ENCODE measurements around the gene CYP46A1. TPM values are rescaled to one million over a fixed set of nuclear protein-coding genes. Genes with fewer than 3 reads are reported as not detected.

Gene CYP46A1
- total RNA-seq, 1 donor from 2014 or later, result 4.5 TPM

DNA sequence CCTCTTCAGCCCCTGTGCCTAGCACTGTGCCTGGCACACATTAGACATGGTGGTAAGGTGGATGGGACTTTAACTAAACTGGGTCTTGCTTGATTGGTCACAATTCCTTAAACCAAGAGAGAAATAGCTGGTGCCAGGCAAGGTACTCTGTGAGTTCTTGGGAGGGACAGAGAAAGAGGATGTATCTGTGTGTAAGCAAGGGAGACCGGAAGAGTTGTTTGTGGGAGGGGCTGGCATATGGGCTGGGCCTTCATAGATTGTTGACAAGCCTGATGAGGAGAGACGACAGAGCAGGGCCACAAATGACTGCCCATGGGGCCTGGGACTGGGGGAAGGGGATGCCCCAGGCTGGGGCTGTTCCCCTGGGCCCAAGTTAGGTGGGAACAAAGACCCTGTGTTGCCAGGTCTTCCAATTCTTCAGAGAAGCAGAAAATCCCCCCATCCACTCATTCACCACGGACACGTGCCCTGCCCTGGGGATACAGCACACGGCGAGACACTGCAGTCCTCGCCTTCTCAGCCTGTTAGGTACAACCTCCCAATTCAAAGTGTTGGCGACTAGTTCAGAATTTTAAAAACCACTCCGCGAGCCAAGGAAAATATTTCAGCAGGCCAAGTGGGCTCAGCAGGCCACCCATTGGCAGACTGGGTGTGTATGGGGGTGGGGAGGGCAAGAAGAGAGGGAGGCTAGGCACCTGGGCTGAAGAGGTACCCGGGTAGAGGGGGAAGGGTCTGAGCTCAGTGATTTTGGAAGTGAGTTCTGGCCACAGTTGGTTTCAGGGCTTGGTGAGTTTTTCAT, 11.4 kb upstream of the CYP46A1 start:
- FAIRE-seq (no peak), DNase-seq (ENCODE audit: low spot score in 2 of 2) (no peak)

DNA sequence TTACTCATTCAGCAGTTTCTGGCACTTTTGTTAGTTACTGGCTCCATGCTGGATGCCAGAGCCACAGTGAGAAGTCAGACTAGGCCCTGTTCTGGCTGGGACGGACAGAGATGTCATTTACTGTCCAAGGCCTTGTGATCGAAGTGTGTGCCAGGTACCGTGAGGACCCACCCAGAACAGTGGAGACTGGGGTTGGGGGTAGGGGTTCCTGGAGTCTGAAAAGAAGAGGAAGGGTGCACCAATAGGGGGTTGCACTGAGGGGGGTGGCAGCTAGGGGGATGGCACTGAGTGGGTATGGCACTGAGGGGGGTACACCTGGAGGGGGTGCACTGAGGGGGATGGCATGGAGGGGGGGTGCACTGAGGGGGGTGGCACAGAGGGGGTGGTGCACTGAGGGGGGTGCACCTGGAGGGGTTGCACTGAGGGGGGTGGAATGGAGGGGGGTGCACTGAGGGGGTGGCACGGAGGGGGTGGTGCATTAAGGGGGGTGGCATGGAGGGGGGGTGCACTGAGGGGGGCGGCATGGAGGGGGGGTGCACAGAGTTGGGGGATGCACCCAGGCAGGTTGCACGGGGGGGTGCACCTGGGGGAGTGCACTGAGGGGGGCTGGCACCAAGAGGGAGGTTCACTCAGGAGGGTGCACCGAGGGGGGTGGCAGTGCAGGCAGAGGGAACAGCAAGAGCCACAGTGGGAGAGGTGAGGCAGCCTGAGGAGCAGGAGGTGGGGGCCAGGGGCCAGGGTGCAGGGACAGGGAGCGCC, 10.6 kb upstream of the CYP46A1 start:
- DNase-seq (ENCODE audit: low spot score in 2 of 2) (no peak), FAIRE-seq (no peak)

DNA sequence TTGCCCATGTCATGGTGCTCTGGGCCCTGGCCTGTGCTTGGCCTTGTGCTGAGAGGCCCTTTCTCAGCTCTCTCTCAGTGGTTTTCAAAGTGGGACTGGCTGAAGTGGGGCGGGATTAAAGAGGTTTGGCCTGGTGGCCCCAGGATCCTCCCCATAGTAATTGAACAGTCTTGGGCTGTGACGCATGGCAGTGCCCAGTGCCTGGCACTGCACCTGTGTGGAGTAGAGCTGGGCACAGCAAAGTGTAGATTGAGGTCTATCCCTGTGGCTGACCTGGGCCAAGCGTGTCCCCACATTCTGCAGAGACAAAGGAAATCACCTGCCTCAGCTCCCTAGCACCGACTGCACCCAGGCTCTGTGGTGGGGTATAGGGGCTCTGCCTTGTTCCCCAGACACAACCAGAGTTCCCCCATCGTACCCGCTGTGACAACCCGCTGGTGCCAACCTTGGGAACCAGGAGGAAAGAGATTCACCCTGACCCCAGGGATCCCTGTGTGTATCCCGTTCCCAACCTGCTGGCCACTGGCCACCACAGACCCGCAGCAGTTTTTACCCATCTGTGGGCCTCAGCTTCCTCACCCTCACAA, 9.9 kb upstream of the CYP46A1 start:
- FAIRE-seq (no peak), DNase-seq (ENCODE audit: low spot score in 2 of 2) (no peak)

GRCh38 chr14:99674776-99675381, 9.2 kb upstream of the CYP46A1 start:
- DNase-seq (ENCODE audit: low spot score in 2 of 2) (no peak), FAIRE-seq (no peak)

DNA sequence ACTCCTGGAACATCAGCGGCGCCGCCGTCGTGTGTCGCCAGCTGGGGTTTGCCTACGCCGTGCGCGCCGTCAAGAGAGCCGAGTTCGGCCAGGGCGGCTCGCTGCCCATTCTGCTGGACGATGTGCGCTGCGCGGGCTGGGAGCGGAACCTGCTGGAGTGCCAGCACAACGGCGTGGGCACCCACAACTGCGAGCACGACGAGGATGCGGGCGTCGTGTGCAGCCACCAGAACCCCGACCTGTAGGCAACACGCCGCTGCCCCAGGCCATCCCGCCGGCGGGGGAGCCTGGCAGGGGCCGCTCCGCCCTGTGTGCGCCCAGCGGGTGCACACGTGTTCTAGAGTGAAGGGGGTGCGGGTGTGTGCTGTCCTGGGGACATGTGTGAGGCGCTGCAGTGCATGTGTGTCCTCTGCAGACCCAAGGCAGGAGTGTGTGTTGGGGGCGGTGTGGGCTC, 8.7 kb upstream of the CYP46A1 start:
- no peak for DNase-seq (ENCODE audit: low spot score in 2 of 2)
- FAIRE-seq, result no peak

GRCh38 chr14:99675951-99676350, 8.1 kb upstream of the CYP46A1 start:
- FAIRE-seq (no peak), DNase-seq (ENCODE audit: low spot score in 2 of 2) (no peak)

- DNase-seq (ENCODE audit: low spot score in 2 of 2) (no peak), FAIRE-seq (no peak)
Measured at GRCh38 chr14:99676657-99677056, 7.4 kb upstream of the CYP46A1 start.

GRCh38 chr14:99677231-99678140, 6.6 kb upstream of the CYP46A1 start:
- no peak for FAIRE-seq
- DNase-seq (ENCODE audit: low spot score in 2 of 2), result no peak

DNA sequence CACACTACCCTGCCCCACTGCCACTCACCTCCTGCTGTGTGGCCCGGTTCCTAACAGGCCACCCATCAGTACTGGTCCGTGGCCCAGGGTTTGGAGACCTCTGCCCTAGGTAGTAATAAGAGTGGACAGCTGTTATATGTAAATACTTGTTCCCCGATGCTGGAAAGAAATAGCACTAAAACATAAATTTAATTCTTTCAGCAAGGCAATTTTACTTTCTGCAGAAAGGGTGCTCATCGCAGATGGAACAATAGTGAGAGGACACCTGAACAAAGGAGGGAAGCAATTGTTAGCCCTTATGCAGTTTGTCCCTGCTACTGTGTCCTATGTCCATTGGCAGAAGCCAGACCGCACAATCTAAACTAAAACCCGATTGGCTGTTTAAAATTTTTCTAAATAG, 5.9 kb upstream of the CYP46A1 start:
- FAIRE-seq (no peak), DNase-seq (ENCODE audit: low spot score in 2 of 2) (no peak)

DNA sequence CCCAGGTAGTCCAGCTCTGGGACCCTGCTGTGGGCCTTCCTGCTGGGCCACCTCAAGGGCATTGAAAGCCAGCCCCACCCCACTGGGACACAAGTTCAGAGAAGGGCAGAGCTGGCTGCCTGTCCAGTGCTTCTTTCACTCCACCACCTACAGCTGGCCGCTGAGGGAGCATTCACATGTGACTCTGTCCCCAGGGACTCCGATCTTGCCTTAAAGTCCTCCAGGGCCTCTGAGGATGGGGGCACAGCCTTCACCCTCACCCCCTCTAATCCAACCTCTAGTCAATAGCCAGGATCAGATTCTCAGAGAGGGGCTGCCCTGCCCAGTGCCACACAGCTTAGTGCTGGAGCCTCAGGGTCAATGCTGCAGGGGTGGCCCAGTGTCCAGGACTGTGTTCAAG, 5.0 kb upstream of the CYP46A1 start:
- FAIRE-seq (no peak), DNase-seq (ENCODE audit: low spot score in 2 of 2) (no peak)

GRCh38 chr14:99679543-99679942, 4.6 kb upstream of the CYP46A1 start:
- DNase-seq (ENCODE audit: low spot score in 2 of 2) (no peak), FAIRE-seq (no peak)

DNA sequence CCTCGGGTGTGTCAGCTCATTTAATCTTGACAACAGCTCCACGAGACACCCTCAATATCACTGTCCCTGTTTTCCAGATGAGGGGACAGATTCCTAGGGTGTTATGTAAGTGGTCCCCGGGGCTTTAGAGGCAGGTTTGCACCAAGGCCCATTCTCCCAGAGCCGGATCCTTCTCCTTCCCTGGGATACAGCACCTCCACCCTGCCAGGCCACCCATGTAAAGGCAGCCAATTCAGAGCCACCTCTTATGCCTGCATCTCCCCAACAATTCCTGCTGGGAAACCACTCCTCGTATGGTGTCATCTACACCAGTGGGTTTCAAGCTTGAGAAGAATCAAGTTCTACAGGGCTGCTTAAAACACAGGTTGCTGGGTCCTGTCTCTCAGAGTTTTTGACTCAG, 4.1 kb upstream of the CYP46A1 start:
- no peak for DNase-seq (ENCODE audit: low spot score in 2 of 2)
- no peak for FAIRE-seq

DNA sequence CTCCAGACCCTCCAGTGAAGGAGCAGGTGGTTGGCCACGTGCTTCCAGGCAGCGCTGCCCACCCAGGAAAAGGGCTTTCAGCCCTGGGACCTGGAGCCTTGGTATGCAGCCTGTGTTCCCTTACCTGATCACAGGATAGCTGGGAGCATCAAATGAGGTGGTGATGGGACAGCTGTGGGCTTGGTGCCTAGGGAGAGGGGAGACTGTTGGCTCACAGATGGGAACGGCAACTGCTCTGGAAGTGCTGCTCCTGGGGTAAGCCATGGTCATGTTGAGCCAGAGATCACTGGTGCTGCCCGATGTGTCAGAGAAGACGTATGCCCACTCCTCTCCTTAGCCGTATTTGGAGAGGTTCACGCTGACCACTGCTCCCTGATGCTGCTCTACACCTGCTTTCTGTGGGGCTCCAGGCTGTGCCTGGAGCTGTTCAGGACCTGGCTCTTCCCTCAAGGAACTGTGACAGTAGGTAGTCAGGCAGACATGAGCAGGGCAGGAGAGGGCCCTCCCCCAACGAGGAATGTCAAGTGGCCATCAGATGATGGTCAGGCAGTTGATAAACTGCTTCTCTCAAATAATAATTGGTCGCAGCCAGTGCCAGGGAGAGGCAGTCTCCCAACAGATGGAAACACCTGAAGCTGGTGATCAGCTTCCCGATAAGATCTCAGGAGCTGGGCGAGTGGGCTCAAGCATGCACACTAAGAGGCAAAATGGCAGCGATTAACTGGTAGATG, 2.8 kb upstream of the CYP46A1 start:
- FAIRE-seq (no peak), DNase-seq (ENCODE audit: low spot score in 2 of 2) (no peak)

DNA sequence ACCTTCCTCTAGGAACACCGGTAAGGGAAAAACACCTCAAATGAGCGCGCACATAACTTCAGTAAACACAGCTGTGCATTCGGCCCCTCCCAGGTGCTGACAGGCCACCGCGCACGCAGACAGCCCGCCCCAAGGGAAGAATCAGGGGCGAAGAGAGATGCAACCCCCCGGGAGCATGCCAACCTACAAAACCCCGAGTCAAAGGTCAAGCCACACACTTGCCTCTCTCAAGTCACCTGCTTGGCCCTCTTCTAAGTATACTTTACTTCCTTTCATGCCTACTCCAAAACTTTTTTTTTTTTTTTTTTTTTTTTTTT, 2.3 kb upstream of the CYP46A1 start:
- FAIRE-seq (no peak), DNase-seq (ENCODE audit: low spot score in 2 of 2) (no peak)

GRCh38 chr14:99682809-99683618, 1.1 kb upstream of the CYP46A1 start:
- FAIRE-seq (no peak), DNase-seq (ENCODE audit: low spot score in 2 of 2) (peak; percentile 73 to 77)

DNA sequence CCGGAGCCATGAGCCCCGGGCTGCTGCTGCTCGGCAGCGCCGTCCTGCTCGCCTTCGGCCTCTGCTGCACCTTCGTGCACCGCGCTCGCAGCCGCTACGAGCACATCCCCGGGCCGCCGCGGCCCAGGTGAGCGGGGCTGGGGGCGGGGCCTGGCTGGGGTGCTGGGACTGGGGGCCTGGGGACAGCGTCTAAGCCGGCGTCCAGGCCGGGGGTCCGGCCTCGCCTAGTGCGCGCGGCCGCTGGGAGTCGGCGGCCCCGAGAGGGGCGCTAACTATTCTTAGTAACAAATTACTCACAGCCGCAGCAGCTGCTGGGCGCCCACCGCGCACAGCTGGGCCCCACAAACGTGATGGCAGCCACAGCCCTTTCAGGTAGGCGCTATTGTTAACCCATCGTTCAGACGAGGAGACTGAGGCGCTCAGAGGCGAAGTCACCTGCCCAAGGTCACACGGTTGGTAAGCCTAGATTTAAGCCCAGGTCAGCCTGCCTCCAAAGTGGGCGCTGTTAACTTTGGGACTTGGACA, 374 bp downstream of the CYP46A1 start:
- no peak for FAIRE-seq

GRCh38 chr14:99685151-99685591, 1.1 kb downstream of the CYP46A1 start:
- no peak for DNase-seq (ENCODE audit: low spot score in 2 of 2)
- FAIRE-seq, result no peak

More for the DNA sequence above, 374 bp downstream of the CYP46A1 start:
- no peak for DNase-seq (ENCODE audit: low spot score in 2 of 2)

GRCh38 chr14:99685596-99685995, 1.5 kb downstream of the CYP46A1 start:
- FAIRE-seq, result no peak
- DNase-seq (ENCODE audit: low spot score in 2 of 2), result no peak
